Endothelial cell of umbilical vein (primary cell): ENCODE data around the gene KAZN. TPM values are rescaled to one million over a fixed set of nuclear protein-coding genes. Genes with fewer than 3 reads are reported as not detected.

Experiments used
- BruUV-seq: library from RNA; stranded (reverse); fragments of 400-500 nt; replicated peaks from 2 replicates; lab custom pipeline; 2021; lab: Mats Ljungman, UMichigan
- CTCF ChIA-PET: fragments of 300-600, 350-600 bp; sonication (Branson Sonifier 250); formaldehyde crosslinking; loops from one replicate; lab custom pipeline; 2021; ENCODE audit warnings: antibody characterized with exemption, inconsistent platforms; lab: Charles Lee
- POLR2A ChIA-PET: fragments of 300-600, 350-600 bp; sonication (Branson Sonifier 250); formaldehyde crosslinking; loops from one replicate; lab custom pipeline; 2021; ENCODE audit warnings: antibody characterized with exemption, inconsistent platforms; lab: Charles Lee
- DNase-seq: peaks from one replicate; pipeline ENCODE4 v3.0.0-alpha.2; 2011; ENCODE audit warnings: low read depth, low spot score
- FAIRE-seq: peaks from 2 replicates; lab custom pipeline; 2011; peaks lifted over from hg19 to GRCh38; lab: Jason Lieb, UNC
- H2AFZ ChIP-seq: 2 replicates; pipeline ENCODE4 v1.6.0; 2012; ENCODE audit warnings: low read depth, low read length, control low read depth, inconsistent platforms
- H3K27ac ChIP-seq: 2 replicates; pipeline ENCODE4 v1.5.1; 2011; ENCODE audit warnings: low read depth, mild to moderate bottlenecking, control low read depth, low read length, moderate library complexity; ENCODE audit not compliant: insufficient read depth
- H3K27me3 ChIP-seq, 2 experiments: 2 replicates each; pipeline versions ENCODE4 v1.6.0 to v1.6.1; 2011; ENCODE audit warnings: low read length in 2 of 2, mixed read lengths in 1 of 2; ENCODE audit not compliant: control insufficient read depth in 2 of 2, insufficient read depth in 2 of 2
- H3K36me3 ChIP-seq, 2 experiments: 2 replicates in 1 of 2; 3 replicates in 1 of 2; pipeline ENCODE4 v1.5.1; 2011; ENCODE audit warnings: low read length in 2 of 2, mild to moderate bottlenecking in 1 of 2, moderate library complexity in 1 of 2; ENCODE audit not compliant: control insufficient read depth in 2 of 2, insufficient read depth in 2 of 2; ENCODE audit errors: extremely low read depth in 1 of 2
- H3K4me1 ChIP-seq: 3 replicates; pipeline ENCODE4 v1.5.1; 2011; ENCODE audit warnings: mild to moderate bottlenecking, low read length; ENCODE audit not compliant: control insufficient read depth, insufficient read depth; ENCODE audit errors: extremely low read depth
- H3K4me2 ChIP-seq: 2 replicates; pipeline ENCODE4 v1.6.1; 2011; ENCODE audit warnings: low read length, control low read depth, mixed read lengths; ENCODE audit not compliant: insufficient read depth
- H3K4me3 ChIP-seq, 3 experiments: fragments of 200-600 bp in 1 of 3; sonication (generic), shearing (Covaris generic) in 1 of 3; replicated peaks in 1 of 3; 2 replicates each; pipeline ENCODE4 v1.5.1; 2011 to 2016; ENCODE audit warnings: control low read depth in 3 of 3, low read length in 3 of 3, mild to moderate bottlenecking in 2 of 3, inconsistent platforms in 1 of 3, low read depth in 1 of 3, moderate library complexity in 1 of 3; ENCODE audit not compliant: insufficient read depth in 1 of 3
- H3K79me2 ChIP-seq: 2 replicates; pipeline ENCODE4 v1.6.0; 2012; ENCODE audit warnings: low read length, inconsistent platforms; ENCODE audit not compliant: control insufficient read depth, insufficient read depth
- H3K9ac ChIP-seq: replicated peaks from 2 replicates; pipeline ENCODE3; 2011; ENCODE audit warnings: low read length, control low read depth; ENCODE audit not compliant: insufficient read depth; ENCODE audit errors: extremely low read depth
- H3K9me1 ChIP-seq: replicated peaks from 3 replicates; pipeline ENCODE4 v1.6.0; 2011; ENCODE audit warnings: mild to moderate bottlenecking, low read length; ENCODE audit not compliant: control insufficient read depth, insufficient read depth; ENCODE audit errors: extremely low read depth
- H3K9me3 ChIP-seq: replicated peaks from 2 replicates; pipeline ENCODE4 v1.5.1; 2012; ENCODE audit warnings: low read length, inconsistent platforms; ENCODE audit not compliant: control insufficient read depth, insufficient read depth
- H4K20me1 ChIP-seq: replicated peaks from 2 replicates; pipeline ENCODE3; 2011; ENCODE audit warnings: mild to moderate bottlenecking, low read length; ENCODE audit not compliant: control insufficient read depth, insufficient read depth; ENCODE audit errors: extremely low read depth
- EZH2 ChIP-seq: IDR thresholded peaks from 2 replicates; pipeline ENCODE4 v1.6.1; 2012; ENCODE audit warnings: borderline replicate concordance, low read depth, mild to moderate bottlenecking, moderate library complexity, low read length, inconsistent platforms; ENCODE audit not compliant: severe bottlenecking
- FOS ChIP-seq: IDR thresholded peaks from 2 replicates; pipeline ENCODE4 v1.6.1; 2011; ENCODE audit warnings: mild to moderate bottlenecking, low read length, moderate library complexity, borderline replicate concordance; ENCODE audit not compliant: insufficient read depth
- GATA2 ChIP-seq: IDR thresholded peaks from 2 replicates; pipeline ENCODE4 v1.7.0; 2011; ENCODE audit warnings: low read depth, mild to moderate bottlenecking, moderate library complexity, mixed read lengths, low read length; ENCODE audit not compliant: insufficient read length, insufficient read depth
- JUN ChIP-seq: IDR thresholded peaks from 2 replicates; pipeline ENCODE4 v1.6.1; 2011; ENCODE audit warnings: borderline replicate concordance, low read depth; ENCODE audit not compliant: insufficient read length, insufficient read depth
- MYC ChIP-seq: IDR thresholded peaks from one replicate; pipeline ENCODE4 v1.6.1; 2011; ENCODE audit warnings: mild to moderate bottlenecking, low read depth, low read length
- POLR2A ChIP-seq: IDR thresholded peaks from 2 replicates; pipeline ENCODE4 v1.6.1; 2012; ENCODE audit warnings: low read depth, mild to moderate bottlenecking, control low read depth, low read length
- POLR2AphosphoS5 ChIP-seq: IDR thresholded peaks from 2 replicates; pipeline ENCODE4 v1.6.1; 2012; ENCODE audit warnings: low read depth, mild to moderate bottlenecking, control low read depth, low read length, moderate library complexity; ENCODE audit not compliant: insufficient read depth
- dilution Hi-C: fragments of 300-500 bp; cut with MboI; formaldehyde crosslinking; loops from one replicate; pipeline ENCODE4 v1.15.0; 2019; ENCODE audit warnings: low sequenced_read_pairs; ENCODE audit not compliant: extremely low pct_ligation_motif_present
- intact Hi-C: fragments of 100-400 bp; cut with micrococcal nuclease; formaldehyde crosslinking; loops from one replicate; pipeline ENCODE4 v1.10.0; 2022
- polyA plus RNA-seq, 4 experiments: library from polyadenylated mRNA; depleted of rRNA in 3 of 4; stranded (reverse) in 3 of 4; unstranded in 1 of 4; fragments of >200 nt; gene quantifications; 2 replicates each; pipeline versions ENCODE4 v1.2.1 to v1.2.3, GENCODE V29; 2011 to 2012; ENCODE audit warnings: missing spikeins in 1 of 4
- total RNA-seq: library from RNA; stranded (reverse); gene quantifications from 2 replicates; pipeline ENCODE4 v1.2.3, GENCODE V29; 2021
- TF ChIP-seq, protein P1 (sequence below), 2 donors: IDR thresholded peaks; 1 replicate in 1 of 2; 2 replicates in 1 of 2; pipeline ENCODE4 v1.5.1; 2011; ENCODE audit warnings: low read length in 2 of 2, mild to moderate bottlenecking in 2 of 2, moderate library complexity in 2 of 2, control low read depth in 1 of 2, inconsistent platforms in 1 of 2, low read depth in 1 of 2; ENCODE audit not compliant: insufficient read depth in 1 of 2; ENCODE audit errors: extremely low read depth in 1 of 2
- TF ChIP-seq, protein P2 (sequence below): IDR thresholded peaks from 2 replicates; pipeline ENCODE4 v1.6.1; 2011; ENCODE audit not compliant: insufficient read depth, insufficient read length

The KAZN gene
- total and polyA plus RNA-seq, 2 donors (not counting 3 experiments of a cell fraction or from before 2014, with no cell fraction given) = 1.6 to 5.8 TPM

DNA sequence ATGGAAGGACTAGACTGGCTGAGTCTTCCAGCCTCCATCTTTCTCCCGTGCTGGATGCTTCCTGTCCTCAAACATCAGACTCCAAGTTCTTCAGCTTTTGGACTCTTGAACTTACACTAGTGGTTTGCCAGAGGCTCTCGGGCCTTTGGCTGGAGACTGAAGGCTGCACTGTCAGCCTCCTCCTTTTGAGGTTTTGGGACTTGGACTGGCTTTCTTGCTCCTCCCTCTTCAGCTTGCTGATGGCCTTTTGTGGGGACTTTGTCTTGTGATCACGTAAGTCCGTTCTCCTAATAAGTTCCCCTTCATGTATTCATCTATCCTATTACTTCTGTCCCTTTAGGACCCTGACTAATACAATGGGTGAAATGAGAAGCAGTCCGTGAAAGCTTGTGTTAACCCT lies 196.4 kb downstream of the KAZN start:
- Histone ChIP-seq H3K9me3 (peaks cover 2% of the 10 kb centered on the region), H3K27me3 (no peaks in the 10 kb centered on the region), H3K9me1 (no peaks in the 10 kb centered on the region), H3K9ac (no peak overlapping the region), H2AFZ (no peak overlapping the region), H3K79me2 (no peaks in the 10 kb centered on the region), H3K36me3 (no peaks in the 10 kb centered on the region), H3K4me2 (no peak overlapping the region), H3K4me1 (no peaks in the 10 kb centered on the region), H4K20me1 (no peaks in the 10 kb centered on the region), H3K27ac (no peak overlapping the region), H3K4me3 (no peak overlapping the region)
- TF ChIP-seq POLR2A = no peak
- no peak for TF ChIP-seq GATA2
- TF ChIP-seq, protein P1, sequence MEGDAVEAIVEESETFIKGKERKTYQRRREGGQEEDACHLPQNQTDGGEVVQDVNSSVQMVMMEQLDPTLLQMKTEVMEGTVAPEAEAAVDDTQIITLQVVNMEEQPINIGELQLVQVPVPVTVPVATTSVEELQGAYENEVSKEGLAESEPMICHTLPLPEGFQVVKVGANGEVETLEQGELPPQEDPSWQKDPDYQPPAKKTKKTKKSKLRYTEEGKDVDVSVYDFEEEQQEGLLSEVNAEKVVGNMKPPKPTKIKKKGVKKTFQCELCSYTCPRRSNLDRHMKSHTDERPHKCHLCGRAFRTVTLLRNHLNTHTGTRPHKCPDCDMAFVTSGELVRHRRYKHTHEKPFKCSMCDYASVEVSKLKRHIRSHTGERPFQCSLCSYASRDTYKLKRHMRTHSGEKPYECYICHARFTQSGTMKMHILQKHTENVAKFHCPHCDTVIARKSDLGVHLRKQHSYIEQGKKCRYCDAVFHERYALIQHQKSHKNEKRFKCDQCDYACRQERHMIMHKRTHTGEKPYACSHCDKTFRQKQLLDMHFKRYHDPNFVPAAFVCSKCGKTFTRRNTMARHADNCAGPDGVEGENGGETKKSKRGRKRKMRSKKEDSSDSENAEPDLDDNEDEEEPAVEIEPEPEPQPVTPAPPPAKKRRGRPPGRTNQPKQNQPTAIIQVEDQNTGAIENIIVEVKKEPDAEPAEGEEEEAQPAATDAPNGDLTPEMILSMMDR (IDR thresholded peaks at IDR 0.05; ENCODE audit: extremely low read depth in 1 of 2, insufficient read depth in 1 of 2, low read depth in 1 of 2, low read length in 2 of 2) = no peak
- no peak for TF ChIP-seq POLR2AphosphoS5
- TF ChIP-seq EZH2 = no peak
- TF ChIP-seq, protein P2, sequence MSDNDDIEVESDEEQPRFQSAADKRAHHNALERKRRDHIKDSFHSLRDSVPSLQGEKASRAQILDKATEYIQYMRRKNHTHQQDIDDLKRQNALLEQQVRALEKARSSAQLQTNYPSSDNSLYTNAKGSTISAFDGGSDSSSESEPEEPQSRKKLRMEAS = no peak
- no peak for TF ChIP-seq MYC
- TF ChIP-seq FOS = no peak
- no peak for TF ChIP-seq JUN
- CTCF ChIA-PET = no interaction called here
- dilution Hi-C loops = no loop called here
- FAIRE-seq (no peak), DNase-seq (no peak)
- BruUV-seq = no TSS peak
- intact Hi-C loops = no loop called here
- POLR2A ChIA-PET = no interaction called here
